Activated T-helper 1 cell treated with anti-CD3 and anti-CD28 coated beads, Interleukin-12 subunit alpha, Interleukin-12 subunit beta, Interleukin-2, Interleukin-4 antibody, amounts not matched to agents 30 ng/mL and 10 ng/mL and 1 ng/mL, durations not matched to agents 14 hours and 24 hours and 36 hours (primary cell): ENCODE data around the gene DDAH2. TPM values are rescaled to one million over a fixed set of nuclear protein-coding genes. Genes with fewer than 3 reads are reported as not detected.
A peak's percentile ranks its signal among the peaks of the same experiment; 100 is the strongest.

Experiments used
- DNase-seq: peaks from one replicate; pipeline ENCODE4 v3.0.0; 2021; ENCODE audit warnings: low spot score
- H3K27ac Mint-ChIP-seq: one replicate; pipeline ENCODE4 v1.8.0; 2021; ENCODE audit warnings: mild to moderate bottlenecking, mixed read lengths
- H3K27me3 Mint-ChIP-seq: one replicate; pipeline ENCODE4 v1.8.0; 2022; ENCODE audit warnings: mild to moderate bottlenecking, moderate library complexity, mixed read lengths; ENCODE audit not compliant: insufficient read depth
- H3K36me3 Mint-ChIP-seq: one replicate; pipeline ENCODE4 v1.8.0; 2021; ENCODE audit warnings: low read depth, mixed read lengths
- H3K4me1 Mint-ChIP-seq: one replicate; pipeline ENCODE4 v1.8.0; 2021; ENCODE audit warnings: low read depth, mixed read lengths
- H3K4me3 Mint-ChIP-seq: one replicate; pipeline ENCODE4 v1.8.0; 2021; ENCODE audit warnings: mild to moderate bottlenecking, moderate library complexity, mixed read lengths
- H3K9me3 Mint-ChIP-seq: one replicate; pipeline ENCODE4 v1.8.0; 2021; ENCODE audit warnings: mixed read lengths
- intact Hi-C: fragments of 100-400 bp; cut with micrococcal nuclease; formaldehyde crosslinking; loops from one replicate; pipeline ENCODE4 v1.15.1; 2024
- total RNA-seq: library from RNA; stranded (reverse); gene quantifications from 2 replicates; pipeline ENCODE4 v1.2.3, GENCODE V29; 2022

DDAH2 gene
- total RNA-seq, 1 donor from 2014 or later = 4.9 TPM

- H3K27me3 Mint-ChIP-seq = no peaks in the 10 kb centered on the region
- DNase-seq = no peak
- H3K4me3 Mint-ChIP-seq = no peak overlapping the region
- no peaks in the 10 kb centered on the region for H3K9me3 Mint-ChIP-seq
- no peak overlapping the region for H3K27ac Mint-ChIP-seq
- peaks cover 29% of the 10 kb centered on the region for H3K36me3 Mint-ChIP-seq
- intact Hi-C loops = no loop called here
- H3K4me1 Mint-ChIP-seq = peaks cover 10% of the 10 kb centered on the region
Observed at GRCh38 chr6:31687321-31687720, 41.8 kb downstream of the DDAH2 start.

GRCh38 chr6:31686483-31686882 is 42.6 kb downstream of the DDAH2 start:
- Mint-ChIP-seq H3K36me3 (peaks cover 28% of the 10 kb centered on the region), H3K4me1 (peaks cover 13% of the 10 kb centered on the region), H3K9me3 (no peaks in the 10 kb centered on the region), H3K27ac (no peak overlapping the region), H3K27me3 (no peaks in the 10 kb centered on the region), H3K4me3 (no peak overlapping the region)
- intact Hi-C loops = no loop called here
- DNase-seq = no peak

DNA sequence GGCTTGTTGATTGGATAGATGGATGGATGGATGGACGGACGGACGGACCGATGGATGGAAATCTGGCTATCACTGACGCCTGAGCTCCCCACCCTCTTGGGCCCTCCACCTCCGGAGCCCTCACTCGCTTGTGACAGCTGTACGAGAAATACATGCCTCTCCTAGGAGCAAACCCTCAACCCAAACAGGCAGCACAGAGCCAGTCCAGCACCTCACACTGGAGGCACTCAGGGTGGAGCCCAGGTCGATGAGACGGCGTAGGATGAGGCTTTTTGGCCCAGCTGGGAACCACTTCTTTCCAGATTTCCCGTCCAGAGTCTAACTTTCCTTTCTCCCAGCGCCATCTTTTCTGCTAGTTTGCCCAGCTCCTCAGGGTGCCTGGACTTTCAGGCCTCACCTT is 45.5 kb downstream of the DDAH2 start:
- Mint-ChIP-seq H3K27ac (no peak overlapping the region), H3K4me3 (no peak overlapping the region), H3K9me3 (no peaks in the 10 kb centered on the region), H3K4me1 (peaks cover 24% of the 10 kb centered on the region), H3K27me3 (no peaks in the 10 kb centered on the region), H3K36me3 (peaks cover 19% of the 10 kb centered on the region)
- intact Hi-C loops = no loop called here
- DNase-seq = no peak

DNA sequence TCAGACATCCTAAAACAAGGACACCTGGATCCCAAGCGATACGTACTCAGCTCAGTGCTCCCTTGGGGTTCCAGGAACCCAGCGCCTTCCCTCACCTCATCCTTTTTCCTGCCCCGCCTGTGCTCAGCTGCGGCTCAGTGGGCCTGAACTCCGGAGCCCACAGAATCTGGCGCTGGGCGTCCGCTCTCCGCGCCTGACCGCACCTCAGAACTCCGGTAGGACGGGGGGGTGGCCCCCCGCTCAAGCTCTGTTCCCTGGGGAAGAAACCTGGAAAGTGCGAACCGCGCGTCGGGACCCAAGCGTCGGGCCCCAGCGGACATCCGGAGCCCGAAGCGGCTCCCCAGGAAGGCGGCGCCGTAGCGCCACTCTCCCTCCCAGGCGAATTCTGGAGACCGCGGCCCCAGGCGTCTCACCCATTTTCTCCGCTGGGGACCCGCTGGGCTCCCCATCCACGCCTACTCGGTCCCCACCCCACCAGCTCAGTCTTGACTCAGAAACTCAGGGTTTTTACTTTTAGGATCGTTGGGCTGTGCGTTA is 47.9 kb downstream of the DDAH2 start:
- Mint-ChIP-seq H3K27me3 (no peaks in the 10 kb centered on the region), H3K9me3 (no peaks in the 10 kb centered on the region), H3K4me1 (peaks cover 24% of the 10 kb centered on the region), H3K27ac (peak overlapping the region; percentile 54), H3K4me3 (peak overlapping the region; percentile 80), H3K36me3 (peaks cover 11% of the 10 kb centered on the region)
- peak; percentile 20 for DNase-seq
- intact Hi-C loops = no loop called here

DNA sequence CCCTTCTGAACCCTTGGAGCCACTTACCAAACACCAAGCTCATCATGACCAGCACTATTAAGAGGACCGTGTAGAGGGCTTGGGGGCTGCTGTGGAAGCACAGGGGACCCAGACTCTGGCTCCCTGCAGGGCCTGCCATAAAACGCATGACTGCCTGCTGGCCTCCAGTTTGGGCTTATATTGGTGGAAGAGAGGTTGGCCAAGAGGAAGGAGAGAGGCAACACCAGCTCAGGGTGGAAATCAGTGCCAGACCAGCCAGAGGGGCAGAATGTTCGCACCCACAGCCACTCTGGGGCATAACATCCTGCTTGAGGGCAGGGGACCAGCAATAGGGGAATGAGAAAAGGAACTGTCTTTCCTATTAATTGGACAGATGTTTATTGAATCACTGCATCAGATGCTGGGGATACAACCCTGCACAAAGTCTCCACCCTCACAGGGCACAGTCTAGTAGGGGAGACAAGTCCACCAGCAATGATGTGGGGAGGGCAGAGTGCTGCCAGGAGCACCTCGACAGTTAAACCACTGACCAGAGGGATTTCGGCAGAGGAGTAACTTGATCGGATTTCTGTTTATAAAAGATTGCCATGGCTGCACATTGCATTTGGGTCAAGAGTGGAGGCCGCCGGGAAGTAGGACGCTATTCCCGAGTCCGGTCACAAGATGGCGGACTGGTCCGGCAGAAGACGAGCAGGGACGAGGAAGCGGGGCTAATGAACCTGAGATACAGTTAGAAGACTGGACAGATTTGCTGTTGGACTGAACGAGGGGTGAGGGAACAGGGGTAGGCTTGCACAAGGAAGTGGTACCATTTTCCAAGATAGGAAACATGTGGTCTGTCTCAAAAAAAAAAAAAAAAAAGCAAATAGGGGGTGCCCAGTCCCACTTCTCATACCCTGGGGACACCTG is 48.6 kb downstream of the DDAH2 start, which contains the start of gene LY6G5C:
Gene LY6G5C (minus strand): TSS at position 842 of the 909 bp plus-strand sequence. CDS start 694 bp downstream, at position 148.
- peak; percentile 30 for DNase-seq
- peaks cover 9% of the 10 kb centered on the region for H3K36me3 Mint-ChIP-seq
- H3K9me3 Mint-ChIP-seq = no peaks in the 10 kb centered on the region
- intact Hi-C loops = loop anchor here (1.0 kb wide), 5 partner anchors 22 to 272 kb away; no protein-coding TSS in a partner anchor
- H3K27me3 Mint-ChIP-seq = no peaks in the 10 kb centered on the region
- H3K4me1 Mint-ChIP-seq = peaks cover 24% of the 10 kb centered on the region
- peak within 1 kb of the TSS; percentile 80 for H3K4me3 Mint-ChIP-seq
- H3K27ac Mint-ChIP-seq = peak within 1 kb of the TSS; percentile 73

GRCh38 chr6:31677955-31678354 is 51.1 kb downstream of the DDAH2 start:
- intact Hi-C loops = no loop called here
- H3K4me3 Mint-ChIP-seq = no peak overlapping the region
- H3K27me3 Mint-ChIP-seq = no peaks in the 10 kb centered on the region

More at GRCh38 chr6:31677955-31678354, 51.1 kb downstream of the DDAH2 start:
- no peak overlapping the region for H3K27ac Mint-ChIP-seq
- DNase-seq = no peak
- H3K9me3 Mint-ChIP-seq = no peaks in the 10 kb centered on the region
- peaks cover 5% of the 10 kb centered on the region for H3K36me3 Mint-ChIP-seq
- peaks cover 24% of the 10 kb centered on the region for H3K4me1 Mint-ChIP-seq

Other genes with a start within 250 kb of the DDAH2 start
- gene MICB, start 231.2 kb downstream of the DDAH2 start, total RNA-seq = 36.1 and 37.5 TPM in 2 replicates
- not detected in 2 replicates for gene MCCD1, start 200.3 kb downstream of the DDAH2 start, total RNA-seq
- 628 and 637 TPM in 2 replicates for gene DDX39B, start 187.3 kb downstream of the DDAH2 start, total RNA-seq
- gene ATP6V1G2, start 182.7 kb downstream of the DDAH2 start, total RNA-seq = 1.2 and 1.4 TPM in 2 replicates
- 18.2 and 18.9 TPM in 2 replicates for gene NFKBIL1, start 181.7 kb downstream of the DDAH2 start, total RNA-seq
- 1,021 and 1,078 TPM in 2 replicates for gene LTA, start 157.0 kb downstream of the DDAH2 start, total RNA-seq
- 427 and 430 TPM in 2 replicates for gene TNF, start 153.7 kb downstream of the DDAH2 start, total RNA-seq
- 270 and 277 TPM in 2 replicates for gene LTB, start 146.9 kb downstream of the DDAH2 start, total RNA-seq
- gene LST1, start 143.0 kb downstream of the DDAH2 start, total RNA-seq = 63.0 and 66.6 TPM in 2 replicates
- gene NCR3, start 136.3 kb downstream of the DDAH2 start, total RNA-seq = 19.1 and 20.3 TPM in 2 replicates
- gene AIF1, start 114.1 kb downstream of the DDAH2 start, total RNA-seq = 55.5 and 61.5 TPM in 2 replicates
- 281 and 283 TPM in 2 replicates for gene PRRC2A, start 108.6 kb downstream of the DDAH2 start, total RNA-seq
- gene BAG6, start 76.6 kb downstream of the DDAH2 start, total RNA-seq = 319 and 323 TPM in 2 replicates
- gene APOM, start 73.4 kb downstream of the DDAH2 start, total RNA-seq = 1.8 and 3.7 TPM in 2 replicates
- gene C6orf47, start 68.5 kb downstream of the DDAH2 start, total RNA-seq = 18.1 and 19.1 TPM in 2 replicates
- gene GPANK1, start 64.3 kb downstream of the DDAH2 start, total RNA-seq = 34.8 and 37.2 TPM in 2 replicates
- 302 and 308 TPM in 2 replicates for gene CSNK2B, start 63.2 kb downstream of the DDAH2 start, total RNA-seq
- gene LY6G5B, start 59.3 kb downstream of the DDAH2 start, total RNA-seq = 29.5 and 35.1 TPM in 2 replicates
- 4.7 and 4.9 TPM in 2 replicates for gene LY6G5C, start 48.2 kb downstream of the DDAH2 start, total RNA-seq
- gene ABHD16A, start 26.0 kb downstream of the DDAH2 start, total RNA-seq = 45.7 and 46.5 TPM in 2 replicates
- gene LY6G6F, start 22.4 kb downstream of the DDAH2 start, total RNA-seq = not detected in 2 replicates
- gene LY6G6D, start 14.0 kb downstream of the DDAH2 start, total RNA-seq = not detected in 2 replicates
- gene LY6G6C, start 7.6 kb downstream of the DDAH2 start, total RNA-seq = not detected in 2 replicates
- not detected in 2 replicates for gene MPIG6B, start 5.9 kb downstream of the DDAH2 start, total RNA-seq
- gene CLIC1, start 7.2 kb upstream of the DDAH2 start, total RNA-seq = 398 and 399 TPM in 2 replicates
- gene MSH5, start 10.7 kb upstream of the DDAH2 start, total RNA-seq = 80.5 and 83.4 TPM in 2 replicates
- gene SAPCD1, start 33.4 kb upstream of the DDAH2 start, total RNA-seq = 16.7 and 17.0 TPM in 2 replicates
- 2.9 and 5.0 TPM in 2 replicates for gene VWA7, start 48.0 kb upstream of the DDAH2 start, total RNA-seq
- 150 and 161 TPM in 2 replicates for gene VARS1, start 66.5 kb upstream of the DDAH2 start, total RNA-seq
- 136 and 137 TPM in 2 replicates for gene LSM2, start 77.7 kb upstream of the DDAH2 start, total RNA-seq
- gene HSPA1L, start 86.0 kb upstream of the DDAH2 start, total RNA-seq = 2.2 and 2.9 TPM in 2 replicates
- 173 and 175 TPM in 2 replicates for gene HSPA1A, start 86.2 kb upstream of the DDAH2 start, total RNA-seq
- 152 and 155 TPM in 2 replicates for gene HSPA1B, start 98.4 kb upstream of the DDAH2 start, total RNA-seq
- 22.1 and 24.3 TPM in 2 replicates for gene NEU1, start 133.5 kb upstream of the DDAH2 start, total RNA-seq
- 0.12 TPM in 1 of 2 replicates, not detected in the other for gene SLC44A4, start 149.7 kb upstream of the DDAH2 start, total RNA-seq
- gene EHMT2, start 168.4 kb upstream of the DDAH2 start, total RNA-seq = 75.9 and 80.4 TPM in 2 replicates
- 4.6 and 5.1 TPM in 2 replicates for gene ZBTB12, start 172.8 kb upstream of the DDAH2 start, total RNA-seq
- gene C2, start 198.4 kb upstream of the DDAH2 start, total RNA-seq = 0.88 and 1.6 TPM in 2 replicates
- gene CFB, start 216.8 kb upstream of the DDAH2 start, total RNA-seq = 0.21 TPM in 1 of 2 replicates, not detected in the other
- gene NELFE, start 229.7 kb upstream of the DDAH2 start, total RNA-seq = 92.3 and 97.7 TPM in 2 replicates
- gene SKIC2, start 229.9 kb upstream of the DDAH2 start, total RNA-seq = 85.8 and 101 TPM in 2 replicates
- gene DXO, start 242.8 kb upstream of the DDAH2 start, total RNA-seq = 14.1 and 15.2 TPM in 2 replicates